Hepatocyte (in vitro differentiated cells): ENCODE results near the gene DRAM1. TPM values are rescaled to one million over a fixed set of nuclear protein-coding genes. Genes with fewer than 3 reads are reported as not detected.

ENCODE experiments used
- DNase-seq: peaks from one replicate; pipeline ENCODE4 v3.0.0-alpha.2; 2016; ENCODE audit warnings: low spot score
- H2AFZ ChIP-seq: fragments of 200-600 bp; sonication (generic); 2 replicates; pipeline ENCODE4 v1.6.0; 2016; ENCODE audit warnings: antibody characterized with exemption, mild to moderate bottlenecking
- H3K27ac ChIP-seq: fragments of 200-600 bp; sonication (generic); 2 replicates; pipeline ENCODE4 v1.5.1; 2016; ENCODE audit warnings: mild to moderate bottlenecking
- H3K27me3 ChIP-seq: fragments of 200-600 bp; sonication (generic); 2 replicates; pipeline ENCODE4 v1.6.1; 2016
- H3K36me3 ChIP-seq: fragments of 200-600 bp; sonication (generic); replicated peaks from 2 replicates; pipeline ENCODE4 v1.5.1; 2016; ENCODE audit warnings: low read depth; ENCODE audit not compliant: insufficient read depth
- H3K4me1 ChIP-seq: fragments of 200-600 bp; sonication (generic); 2 replicates; pipeline ENCODE4 v1.5.1; 2016; ENCODE audit warnings: mild to moderate bottlenecking, moderate library complexity; ENCODE audit not compliant: insufficient read depth
- H3K4me2 ChIP-seq: fragments of 200-600 bp; sonication (generic); 2 replicates; pipeline ENCODE4 v1.6.0; 2016
- H3K4me3 ChIP-seq: fragments of 200-600 bp; sonication (generic); 2 replicates; pipeline ENCODE4 v1.5.1; 2016; ENCODE audit warnings: mild to moderate bottlenecking
- H3K79me2 ChIP-seq: fragments of 200-600 bp; sonication (generic); 2 replicates; pipeline ENCODE4 v1.6.0; 2017; ENCODE audit warnings: mild to moderate bottlenecking
- H3K9me2 ChIP-seq: fragments of 200-600 bp; sonication (generic); replicated peaks from 2 replicates; pipeline ENCODE4 v1.6.0; 2017; ENCODE audit warnings: mild to moderate bottlenecking; ENCODE audit not compliant: insufficient read depth
- H3K9me3 ChIP-seq: fragments of 200-600 bp; sonication (generic); 2 replicates; pipeline ENCODE4 v1.5.1; 2016; ENCODE audit warnings: low read depth, mild to moderate bottlenecking
- H4K20me1 ChIP-seq: fragments of 200-600 bp; sonication (generic); 2 replicates; pipeline ENCODE4 v1.6.0; 2016; ENCODE audit warnings: mild to moderate bottlenecking; ENCODE audit not compliant: insufficient read depth, poor library complexity, severe bottlenecking
- CTCF ChIP-seq: fragments of 200-600 bp; sonication (generic); IDR thresholded peaks from 2 replicates; pipeline ENCODE4 v1.5.1; 2016; ENCODE audit warnings: antibody characterized with exemption, mild to moderate bottlenecking; ENCODE audit not compliant: poor library complexity
- EZH2 ChIP-seq: fragments of 200-600 bp; sonication (generic); IDR thresholded peaks from 2 replicates; pipeline ENCODE4 v1.6.1; 2016; ENCODE audit warnings: antibody characterized with exemption, mild to moderate bottlenecking, borderline replicate concordance
- EZH2phosphoT487 ChIP-seq: fragments of 200-600 bp; sonication (generic); IDR thresholded peaks from one replicate; pipeline ENCODE4 v1.6.1; 2018; ENCODE audit warnings: antibody characterized with exemption, mild to moderate bottlenecking, low read depth, moderate library complexity; ENCODE audit not compliant: unreplicated experiment, severe bottlenecking
- WGBS: methylation state at CpG from one replicate; pipeline ENCODE4 v1.1.6; 2016; ENCODE audit warnings: low lambda C conversion rate; ENCODE audit errors: missing lambda C conversion rate; 5-methylcytosine and 5-hydroxymethylcytosine counted together
- polyA plus RNA-seq: library from polyadenylated mRNA; unstranded; fragments of >200 nt; fragmentation: Nextera tagmentation; extraction: Ambion mirVana; gene quantifications from 2 replicates; pipeline ENCODE4 v1.2.1, GENCODE V29; 2016
- total RNA-seq: library from RNA; depleted of rRNA; stranded (reverse); fragments of >200 nt; gene quantifications from 2 replicates; pipeline ENCODE4 v1.2.3, GENCODE V29; 2014

Gene DRAM1
- total and polyA plus RNA-seq, 2 experiments from 2014 or later = 26.0 to 28.2 TPM

- no peaks in the 10 kb centered on the region for H3K9me2 ChIP-seq
- no peaks in the 10 kb centered on the region for H3K27me3 ChIP-seq
- no peak overlapping the region for H3K27ac ChIP-seq
- no peak overlapping the region for H3K4me3 ChIP-seq
- H3K79me2 ChIP-seq = peaks cover 16% of the 10 kb centered on the region
- H3K4me1 ChIP-seq = peaks cover 15% of the 10 kb centered on the region
- no peaks in the 10 kb centered on the region for H4K20me1 ChIP-seq
- H2AFZ ChIP-seq = no peak overlapping the region
- DNase-seq = no peak
- no peaks in the 10 kb centered on the region for H3K36me3 ChIP-seq
- H3K9me3 ChIP-seq = no peaks in the 10 kb centered on the region
- no peak overlapping the region for H3K4me2 ChIP-seq
- no peak for TF ChIP-seq EZH2
Measured at GRCh38 chr12:101892794-101893193, 15.4 kb downstream of the DRAM1 start.

- H3K4me2 ChIP-seq = no peak overlapping the region
- H3K79me2 ChIP-seq = no peaks in the 10 kb centered on the region
- DNase-seq = no peak
- no peaks in the 10 kb centered on the region for H3K9me3 ChIP-seq
- no peaks in the 10 kb centered on the region for H3K4me1 ChIP-seq
- H3K9me2 ChIP-seq = no peaks in the 10 kb centered on the region
- no peaks in the 10 kb centered on the region for H4K20me1 ChIP-seq
- TF ChIP-seq EZH2 (no peak), EZH2phosphoT487 (no peak), CTCF (no peak)
- H2AFZ ChIP-seq = no peak overlapping the region
- no peaks in the 10 kb centered on the region for H3K36me3 ChIP-seq
- H3K27me3 ChIP-seq = no peaks in the 10 kb centered on the region
- H3K4me3 ChIP-seq = no peak overlapping the region
- no peak overlapping the region for H3K27ac ChIP-seq
- WGBS = 64% methylated on average over 3 of the region's 3 CpGs
Measured at GRCh38 chr12:101901777-101902176, 24.4 kb downstream of the DRAM1 start.

GRCh38 chr12:101902641-101903040 lies 25.3 kb downstream of the DRAM1 start:
- Histone ChIP-seq H3K9me2 (no peaks in the 10 kb centered on the region), H3K27me3 (no peaks in the 10 kb centered on the region), H4K20me1 (no peaks in the 10 kb centered on the region), H3K36me3 (no peaks in the 10 kb centered on the region), H3K9me3 (no peaks in the 10 kb centered on the region), H2AFZ (no peak overlapping the region), H3K79me2 (no peaks in the 10 kb centered on the region), H3K4me2 (no peak overlapping the region), H3K4me3 (no peak overlapping the region), H3K27ac (no peak overlapping the region), H3K4me1 (no peaks in the 10 kb centered on the region)
- TF ChIP-seq EZH2 (no peak), CTCF (no peak), EZH2phosphoT487 (no peak)
- 85% methylated on average over 8 of the region's 8 CpGs for WGBS
- no peak for DNase-seq

- H3K79me2 ChIP-seq = no peaks in the 10 kb centered on the region
- no peak overlapping the region for H2AFZ ChIP-seq
- WGBS = 100% methylated on average over 2 of the region's 2 CpGs
- H3K36me3 ChIP-seq = no peaks in the 10 kb centered on the region
- no peak overlapping the region for H3K4me2 ChIP-seq
- no peak overlapping the region for H3K4me3 ChIP-seq
- no peaks in the 10 kb centered on the region for H3K27me3 ChIP-seq
- no peaks in the 10 kb centered on the region for H4K20me1 ChIP-seq
- no peaks in the 10 kb centered on the region for H3K9me2 ChIP-seq
- TF ChIP-seq EZH2phosphoT487 (no peak), CTCF (no peak), EZH2 (no peak)
- H3K4me1 ChIP-seq = peaks cover 6% of the 10 kb centered on the region
- DNase-seq = no peak
- H3K27ac ChIP-seq = no peak overlapping the region
- H3K9me3 ChIP-seq = no peaks in the 10 kb centered on the region
Measured at GRCh38 chr12:101906226-101906625, 28.8 kb downstream of the DRAM1 start.
